Chondrocyte (in vitro differentiated cells): ENCODE data around the gene PNMA6E. TPM values are rescaled to one million over a fixed set of nuclear protein-coding genes. Genes with fewer than 3 reads are reported as not detected.

Source experiments
- DNase-seq: peaks from one replicate; pipeline ENCODE4 v3.0.0; 2021; ENCODE audit warnings: mixed read lengths, low spot score
- H3K27ac Mint-ChIP-seq: one replicate; pipeline ENCODE4 v1.8.0; 2021; ENCODE audit warnings: mild to moderate bottlenecking, moderate library complexity, mixed read lengths; ENCODE audit not compliant: unreplicated experiment
- H3K27me3 Mint-ChIP-seq: 2 replicates; pipeline ENCODE4 v1.8.0; 2021; ENCODE audit warnings: low read depth, mixed read lengths
- H3K36me3 Mint-ChIP-seq: 2 replicates; pipeline ENCODE4 v1.8.0; 2021; ENCODE audit warnings: low read depth, mixed read lengths
- H3K4me1 Mint-ChIP-seq: 2 replicates; pipeline ENCODE4 v1.8.0; 2021; ENCODE audit warnings: low read depth, mild to moderate bottlenecking, mixed read lengths
- H3K4me3 Mint-ChIP-seq: one replicate; pipeline ENCODE4 v1.8.0; 2021; ENCODE audit warnings: mild to moderate bottlenecking, moderate library complexity, mixed read lengths; ENCODE audit not compliant: unreplicated experiment
- H3K9me3 Mint-ChIP-seq: 2 replicates; pipeline ENCODE4 v1.8.0; 2021; ENCODE audit warnings: low read depth, mixed read lengths
- total RNA-seq: library from RNA; stranded (reverse); gene quantifications from 3 replicates; pipeline ENCODE4 v1.2.1, GENCODE V29; 2021
- TF ChIP-seq, protein P1 (sequence below): fragments of 200-600 bp; sonication (generic); IDR thresholded peaks from 2 replicates; pipeline ENCODE4 v1.5.0; 2021; ENCODE audit warnings: antibody characterized with exemption, mild to moderate bottlenecking, moderate library complexity

PNMA6E gene
- total RNA-seq, 1 donor from 2014 or later = not detected

DNA sequence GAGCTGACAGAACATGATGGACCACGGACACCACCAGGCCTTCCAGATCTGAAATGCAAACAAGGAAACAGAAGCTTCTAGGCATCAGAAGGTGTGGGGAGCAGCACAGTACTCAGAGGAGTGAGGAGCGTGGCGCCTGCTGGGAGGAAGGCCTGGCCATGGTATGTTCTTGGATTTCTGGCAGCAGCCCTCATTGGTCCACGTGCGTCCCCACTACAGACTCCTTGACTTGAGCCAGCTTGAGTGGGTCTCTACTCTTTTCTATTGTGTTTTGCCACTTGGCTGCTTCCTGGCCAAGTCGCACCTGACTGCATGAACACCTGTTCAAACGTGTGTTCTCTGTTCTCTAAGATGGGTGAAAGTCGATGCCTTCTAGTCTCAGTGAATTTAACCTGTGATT, 49.2 kb downstream of the PNMA6E start:
- no peaks in the 10 kb centered on the region for H3K4me1 Mint-ChIP-seq

DNA sequence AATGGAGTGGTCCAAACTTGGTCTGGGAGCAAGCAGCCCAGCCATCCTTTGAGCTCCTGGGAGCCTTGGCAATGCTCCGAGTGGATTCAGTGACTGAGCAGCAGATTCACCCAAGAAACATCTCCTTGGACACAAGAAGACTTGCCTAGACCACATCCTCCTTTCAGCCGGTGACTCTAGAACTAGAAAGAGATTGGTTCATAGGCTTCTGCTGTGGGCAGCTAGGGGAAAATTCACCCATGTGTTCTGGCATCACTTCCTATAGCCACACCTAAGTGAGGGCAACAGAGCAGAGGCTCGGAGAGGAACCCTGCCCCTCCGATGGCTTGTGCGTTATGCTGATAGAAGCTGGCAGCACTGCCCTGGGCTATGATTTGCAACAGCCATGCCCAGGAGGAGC, 51.2 kb downstream of the PNMA6E start:
- Mint-ChIP-seq H3K4me1 (no peaks in the 10 kb centered on the region), H3K27ac (no peak overlapping the region), H3K36me3 (peaks cover 9% of the 10 kb centered on the region), H3K27me3 (no peaks in the 10 kb centered on the region), H3K9me3 (peaks cover 11% of the 10 kb centered on the region), H3K4me3 (no peak overlapping the region)
- DNase-seq = no peak
- TF ChIP-seq, protein P1, sequence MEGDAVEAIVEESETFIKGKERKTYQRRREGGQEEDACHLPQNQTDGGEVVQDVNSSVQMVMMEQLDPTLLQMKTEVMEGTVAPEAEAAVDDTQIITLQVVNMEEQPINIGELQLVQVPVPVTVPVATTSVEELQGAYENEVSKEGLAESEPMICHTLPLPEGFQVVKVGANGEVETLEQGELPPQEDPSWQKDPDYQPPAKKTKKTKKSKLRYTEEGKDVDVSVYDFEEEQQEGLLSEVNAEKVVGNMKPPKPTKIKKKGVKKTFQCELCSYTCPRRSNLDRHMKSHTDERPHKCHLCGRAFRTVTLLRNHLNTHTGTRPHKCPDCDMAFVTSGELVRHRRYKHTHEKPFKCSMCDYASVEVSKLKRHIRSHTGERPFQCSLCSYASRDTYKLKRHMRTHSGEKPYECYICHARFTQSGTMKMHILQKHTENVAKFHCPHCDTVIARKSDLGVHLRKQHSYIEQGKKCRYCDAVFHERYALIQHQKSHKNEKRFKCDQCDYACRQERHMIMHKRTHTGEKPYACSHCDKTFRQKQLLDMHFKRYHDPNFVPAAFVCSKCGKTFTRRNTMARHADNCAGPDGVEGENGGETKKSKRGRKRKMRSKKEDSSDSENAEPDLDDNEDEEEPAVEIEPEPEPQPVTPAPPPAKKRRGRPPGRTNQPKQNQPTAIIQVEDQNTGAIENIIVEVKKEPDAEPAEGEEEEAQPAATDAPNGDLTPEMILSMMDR = no peak

More for the DNA sequence above, 49.2 kb downstream of the PNMA6E start:
- H3K9me3 Mint-ChIP-seq = peaks cover 12% of the 10 kb centered on the region
- TF ChIP-seq, protein P1 = no peak
- no peak overlapping the region for H3K27ac Mint-ChIP-seq
- peaks cover 6% of the 10 kb centered on the region for H3K36me3 Mint-ChIP-seq
- no peak overlapping the region for H3K4me3 Mint-ChIP-seq
- no peak for DNase-seq
- no peaks in the 10 kb centered on the region for H3K27me3 Mint-ChIP-seq

DNA sequence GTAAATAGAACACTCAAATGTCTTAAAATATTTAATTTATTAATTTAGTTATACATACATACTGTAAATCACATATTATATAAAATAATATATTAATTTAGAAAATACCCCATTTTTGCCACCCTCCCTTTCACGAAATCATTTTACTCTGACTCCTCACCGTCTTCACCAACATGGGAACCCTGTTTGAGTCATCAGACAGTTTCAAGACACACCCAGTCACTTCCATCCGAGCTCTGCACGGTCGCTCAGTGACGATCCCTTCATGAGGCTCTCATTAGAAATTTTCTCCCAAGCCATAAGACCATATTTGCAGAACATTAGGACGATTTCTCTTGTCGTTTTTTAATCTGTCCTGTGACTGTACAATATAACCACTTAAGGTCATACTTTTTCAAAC, 52.7 kb downstream of the PNMA6E start:
- H3K36me3 Mint-ChIP-seq = peaks cover 17% of the 10 kb centered on the region
- no peak overlapping the region for H3K27ac Mint-ChIP-seq
- peaks cover 11% of the 10 kb centered on the region for H3K9me3 Mint-ChIP-seq
- TF ChIP-seq, protein P1 = no peak
- no peak overlapping the region for H3K4me3 Mint-ChIP-seq
- H3K4me1 Mint-ChIP-seq = no peaks in the 10 kb centered on the region
- DNase-seq = no peak
- H3K27me3 Mint-ChIP-seq = no peaks in the 10 kb centered on the region

DNA sequence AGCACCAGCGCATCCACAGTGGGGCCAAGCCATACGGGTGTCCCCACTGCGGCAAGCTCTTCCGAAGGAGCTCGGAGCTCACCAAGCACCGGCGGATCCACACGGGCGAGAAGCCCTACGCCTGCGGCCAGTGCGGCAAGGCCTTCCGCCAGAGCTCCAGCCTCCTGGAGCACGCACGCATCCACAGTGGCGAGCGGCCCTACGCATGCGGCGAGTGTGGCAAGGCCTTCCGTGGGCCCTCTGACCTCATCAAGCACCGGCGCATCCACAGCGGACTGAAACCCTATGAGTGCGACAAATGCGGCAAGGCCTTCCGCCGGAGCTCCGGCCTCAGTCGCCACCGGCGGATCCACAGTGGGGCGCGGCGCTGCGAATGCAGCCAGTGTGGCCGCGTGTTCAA, 53.6 kb downstream of the PNMA6E start:
- H3K27ac Mint-ChIP-seq = no peak overlapping the region

More for the DNA sequence above, 53.6 kb downstream of the PNMA6E start:
- Mint-ChIP-seq H3K9me3 (peaks cover 11% of the 10 kb centered on the region), H3K4me1 (peaks cover 3% of the 10 kb centered on the region), H3K4me3 (no peak overlapping the region), H3K36me3 (peaks cover 17% of the 10 kb centered on the region), H3K27me3 (no peaks in the 10 kb centered on the region)
- TF ChIP-seq, protein P1 = no peak
- no peak for DNase-seq

Other genes with a start within 250 kb of the PNMA6E start
- gene MAGEA1, start 222.1 kb downstream of the PNMA6E start, total RNA-seq = not detected in 3 replicates
- gene PNMA6F, start 79.6 kb downstream of the PNMA6E start, total RNA-seq = not detected in 3 replicates
- gene ZNF275, start 67.2 kb downstream of the PNMA6E start, total RNA-seq = 16.9 to 20.2 TPM (median 19.8 TPM) in 3 replicates
- 0.10 to 1.6 TPM (median 1.5 TPM) in 3 replicates for gene ZFP92, start 10.1 kb upstream of the PNMA6E start, total RNA-seq
- gene TREX2, start 44.7 kb upstream of the PNMA6E start, total RNA-seq = 0.80 to 1.6 TPM (median 1.6 TPM) in 3 replicates
- gene HAUS7, start 69.2 kb upstream of the PNMA6E start, total RNA-seq = 31.3 to 43.6 TPM (median 32.3 TPM) in 3 replicates
- gene BGN, start 93.6 kb upstream of the PNMA6E start, total RNA-seq = 1,195 to 2,668 TPM (median 2,632 TPM) in 3 replicates
- 0.17 to 0.46 TPM (median 0.37 TPM) in 3 replicates for gene ATP2B3, start 116.3 kb upstream of the PNMA6E start, total RNA-seq
- 17.2 to 21.9 TPM (median 17.7 TPM) in 3 replicates for gene CCNQ, start 197.8 kb upstream of the PNMA6E start, total RNA-seq
- gene DUSP9, start 245.9 kb upstream of the PNMA6E start, total RNA-seq = 0.13 to 0.77 TPM in 2 of 3 replicates, not detected in the other